HG02642 (cell line): ENCODE measurements around the gene ABTB2.

ENCODE experiments used
- ATAC-seq: cut with Tn5 transposase; IDR thresholded peaks from one replicate; pipeline ENCODE4 v1.9.1; 2021; ENCODE audit warnings: mild to moderate bottlenecking; ENCODE audit not compliant: unreplicated experiment, poor library complexity

ABTB2 gene

DNA sequence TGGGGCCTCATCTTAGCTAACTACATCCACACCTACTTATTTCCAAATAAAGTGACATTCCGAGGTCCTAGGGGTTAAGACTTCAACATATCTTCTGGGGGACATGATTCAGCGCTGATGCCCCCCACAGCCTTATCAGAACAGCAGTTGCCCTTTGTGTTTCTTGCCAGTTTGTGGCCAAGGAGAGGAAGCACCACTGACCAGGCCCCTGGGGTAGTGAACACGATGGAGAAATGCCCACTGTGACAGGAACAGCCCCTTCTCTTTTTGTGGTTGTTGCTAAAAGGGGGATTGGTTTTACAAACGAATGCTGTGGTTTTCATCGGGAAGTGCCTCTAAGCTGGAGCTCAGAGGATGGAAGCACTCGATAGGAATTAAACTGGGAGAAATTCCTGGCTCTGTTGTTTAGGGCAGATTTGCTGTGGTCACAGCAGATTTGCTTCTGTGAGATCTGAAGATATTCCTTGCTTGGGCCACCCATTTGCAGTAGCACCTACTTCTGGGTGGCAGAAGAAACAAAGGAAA, 88.8 kb downstream of the ABTB2 start:
- no peak for ATAC-seq

DNA sequence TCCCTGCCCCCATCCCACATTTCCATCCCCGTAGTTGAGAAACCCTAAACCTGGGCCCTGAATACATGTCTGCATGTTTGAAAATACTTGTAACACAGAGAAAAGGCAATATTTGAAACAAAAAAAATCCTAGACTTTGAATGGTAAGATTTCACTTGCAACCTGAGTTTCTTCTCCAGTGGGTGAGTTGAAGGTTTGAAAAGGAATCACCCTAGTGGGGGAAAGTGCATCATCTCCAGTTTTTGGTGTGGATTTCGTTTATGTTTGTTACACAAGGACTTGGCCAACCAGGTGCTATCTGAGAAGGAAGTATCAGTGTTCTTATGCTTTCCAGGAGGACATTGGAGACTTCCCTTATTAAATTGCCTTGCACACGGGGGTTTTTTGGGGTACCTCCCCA, 90.4 kb downstream of the ABTB2 start:
- no peak for ATAC-seq

DNA sequence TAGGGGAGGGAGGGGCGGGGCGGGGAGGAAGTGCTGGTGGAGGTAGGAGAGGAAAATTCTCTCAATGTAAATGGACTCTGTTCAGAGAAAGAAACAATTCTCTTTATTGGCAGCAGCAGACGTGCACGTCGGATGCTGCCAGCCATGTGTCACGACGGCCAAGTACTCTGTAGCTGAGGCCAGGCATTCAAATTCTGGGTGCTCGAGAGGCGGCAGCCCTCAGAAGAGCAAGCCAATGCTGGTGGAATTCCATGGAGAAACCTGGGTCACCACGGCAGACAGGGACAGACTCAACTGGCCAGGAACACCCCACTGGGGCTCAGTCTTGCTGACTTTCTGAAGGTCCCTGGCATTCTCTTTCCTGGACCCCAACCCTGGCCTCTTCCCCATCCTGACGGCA, 90.8 kb downstream of the ABTB2 start:
- no peak for ATAC-seq

DNA sequence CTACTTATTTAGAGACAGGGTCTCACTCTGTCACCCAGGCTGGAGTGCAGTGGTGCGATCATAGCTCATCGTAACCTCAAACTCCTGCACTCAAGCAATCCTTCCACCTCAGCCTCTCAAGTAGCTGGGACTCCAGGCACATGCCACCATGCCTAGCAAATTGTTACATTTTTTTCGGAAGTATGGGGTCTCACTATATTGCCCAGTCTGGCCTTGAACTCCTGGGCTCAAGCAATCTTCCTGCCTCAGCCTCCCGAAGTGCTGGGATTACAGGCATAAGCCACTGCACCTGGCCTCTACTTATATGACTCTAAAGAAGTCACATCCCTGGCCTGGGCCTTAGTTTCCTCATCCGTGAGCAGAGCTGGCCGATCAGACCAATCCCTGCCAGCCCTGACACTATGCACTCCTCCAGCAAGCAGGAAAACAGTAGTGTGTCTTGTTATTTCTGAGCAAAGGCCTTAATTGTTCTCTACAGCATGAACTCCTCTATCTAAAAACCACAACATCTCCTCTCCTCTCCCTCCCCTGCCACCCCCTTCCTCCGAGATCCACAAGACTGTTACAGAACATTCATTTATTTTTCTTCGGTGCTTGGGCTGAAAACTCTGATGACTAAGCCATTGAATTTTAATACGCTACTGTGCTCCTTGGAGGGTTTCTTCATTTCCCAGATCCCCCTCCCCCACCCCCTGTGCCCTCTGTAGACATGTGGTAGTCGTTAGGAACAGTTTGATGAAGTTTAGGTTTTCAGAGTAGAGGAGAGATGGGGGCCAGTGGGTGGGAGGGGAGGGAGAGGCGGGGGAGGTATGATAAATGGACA, 91.5 kb downstream of the ABTB2 start:
- no peak for ATAC-seq

DNA sequence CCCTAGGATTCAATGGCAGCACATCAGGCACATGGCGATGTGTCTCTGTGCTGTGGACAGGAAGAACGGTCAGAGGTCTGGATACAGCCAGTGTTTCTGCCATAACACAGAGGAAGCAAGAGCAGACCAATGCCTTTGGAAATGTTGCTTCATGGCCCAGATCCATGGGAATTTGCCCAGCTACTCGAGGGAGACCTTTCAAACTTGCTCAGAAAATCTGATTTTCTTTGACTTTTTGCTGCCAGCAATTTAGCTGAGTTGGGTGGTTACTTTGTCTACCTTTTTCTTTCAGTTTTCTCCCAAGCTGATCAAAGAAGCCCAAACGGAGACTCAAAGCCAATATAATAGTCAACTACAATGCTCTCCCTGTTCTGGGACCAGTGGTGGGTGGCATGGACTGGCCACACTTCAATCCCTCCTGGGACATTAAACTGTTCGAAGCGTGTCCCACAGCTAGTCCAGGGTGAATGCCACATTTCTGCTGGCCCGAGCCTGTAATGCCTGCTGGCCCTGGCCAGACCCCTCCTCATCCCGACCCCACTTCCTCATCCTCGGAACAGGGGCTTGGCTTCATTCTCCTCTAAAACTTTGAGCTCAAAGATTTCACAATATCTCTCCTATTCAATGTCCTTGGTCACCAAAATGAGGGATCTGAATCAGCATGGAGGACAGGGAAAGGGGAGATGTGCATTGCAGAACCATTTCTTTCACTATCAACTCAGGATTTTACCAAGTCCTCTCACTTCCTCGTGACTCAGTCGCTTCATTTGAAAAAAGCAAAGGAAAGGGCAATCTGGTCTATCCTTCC, 93.3 kb downstream of the ABTB2 start:
- ATAC-seq, result no peak

DNA sequence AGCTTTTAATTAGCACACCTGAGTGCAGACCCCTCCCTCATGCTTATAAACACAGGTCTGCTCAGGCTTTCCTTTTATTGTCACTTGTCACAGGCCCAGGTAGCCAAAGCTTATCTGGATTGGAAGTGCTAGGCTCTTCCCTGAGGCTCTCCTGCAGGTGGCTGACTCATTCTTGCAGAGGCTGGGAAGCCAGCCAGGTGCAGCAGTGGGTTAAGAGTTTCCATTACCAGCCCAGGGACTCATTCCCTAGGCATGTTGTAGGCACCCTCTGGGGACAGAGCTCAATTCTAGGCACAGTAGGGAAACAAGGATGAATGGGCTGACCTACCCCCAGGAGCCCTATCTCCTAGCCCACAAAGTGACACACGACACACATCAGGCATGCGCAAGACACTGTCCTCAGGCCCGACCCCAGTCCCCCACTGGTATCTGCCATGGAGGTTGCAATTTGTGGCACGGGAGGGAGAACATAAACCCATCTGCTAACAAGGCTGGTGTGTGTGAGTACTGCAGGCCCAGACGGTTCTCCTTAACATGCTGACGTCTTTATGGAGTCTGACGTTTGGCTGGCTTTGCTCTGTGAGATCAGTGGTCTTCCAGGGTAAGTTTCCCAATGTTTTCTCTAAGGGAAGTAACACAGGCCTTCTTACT, 94.2 kb downstream of the ABTB2 start:
- no peak for ATAC-seq

DNA sequence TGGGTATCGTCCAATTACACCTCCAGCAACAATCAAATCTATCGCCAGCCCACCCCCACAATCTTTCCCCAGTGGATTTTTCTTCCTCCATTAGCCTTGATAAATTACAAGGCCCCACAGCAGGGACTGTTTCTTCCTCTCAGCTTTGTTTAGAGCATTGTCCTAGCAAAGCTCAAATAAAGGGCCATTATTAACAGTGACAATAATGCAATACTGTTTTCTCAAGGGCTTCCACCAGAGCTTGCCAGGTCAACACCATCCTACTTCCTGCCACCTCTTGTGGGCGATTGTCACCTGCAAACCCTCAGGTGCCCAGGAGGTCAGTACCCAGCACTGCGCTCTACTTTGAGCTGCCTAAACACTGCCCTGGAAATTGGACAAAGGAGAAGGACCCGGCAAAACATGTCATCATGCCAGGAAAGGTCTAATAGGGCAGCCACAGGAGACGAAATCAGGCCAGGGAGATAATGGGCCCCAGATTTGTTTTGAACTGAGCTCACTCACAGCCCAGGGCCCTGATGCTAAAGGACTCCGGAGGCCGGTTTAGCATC, 95.2 kb downstream of the ABTB2 start:
- ATAC-seq, result no peak

DNA sequence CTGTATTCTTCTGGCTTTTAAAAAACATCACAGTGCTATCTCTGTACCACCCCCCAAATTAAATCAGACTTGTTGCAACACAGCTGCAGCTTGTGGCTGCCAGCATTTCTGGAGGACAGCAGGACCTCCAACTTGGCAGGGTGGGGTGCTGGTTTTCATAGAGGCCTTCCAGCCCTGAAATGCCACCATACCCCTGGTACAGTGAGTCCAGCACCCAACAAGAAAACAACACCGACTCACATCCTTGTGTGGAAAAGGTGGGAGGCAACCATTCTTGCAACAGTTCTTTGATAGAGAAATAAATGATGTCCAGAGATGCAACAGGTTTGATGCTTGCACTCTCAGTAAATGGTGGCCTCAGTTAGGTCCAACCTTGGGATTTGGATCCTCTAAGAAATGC, 96.0 kb downstream of the ABTB2 start:
- no peak for ATAC-seq

DNA sequence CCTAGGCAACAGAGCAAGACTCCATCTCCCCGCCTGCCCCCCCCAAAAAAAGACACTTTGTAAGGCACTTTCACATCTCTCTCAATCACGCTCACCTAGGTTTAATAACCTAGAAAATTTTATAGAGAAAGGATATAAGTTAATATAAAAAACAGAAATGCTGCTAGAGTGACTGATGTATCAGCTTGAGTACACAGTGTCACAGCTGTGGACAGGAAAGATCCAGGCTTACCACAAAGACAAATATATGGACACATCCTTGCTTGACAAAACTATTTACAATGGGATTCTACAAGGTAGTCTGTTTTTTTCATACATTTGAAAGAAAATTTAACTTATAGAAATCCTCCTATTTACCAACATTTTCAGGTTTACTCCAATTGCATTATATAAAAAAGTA, 96.7 kb downstream of the ABTB2 start:
- ATAC-seq, result no peak

DNA sequence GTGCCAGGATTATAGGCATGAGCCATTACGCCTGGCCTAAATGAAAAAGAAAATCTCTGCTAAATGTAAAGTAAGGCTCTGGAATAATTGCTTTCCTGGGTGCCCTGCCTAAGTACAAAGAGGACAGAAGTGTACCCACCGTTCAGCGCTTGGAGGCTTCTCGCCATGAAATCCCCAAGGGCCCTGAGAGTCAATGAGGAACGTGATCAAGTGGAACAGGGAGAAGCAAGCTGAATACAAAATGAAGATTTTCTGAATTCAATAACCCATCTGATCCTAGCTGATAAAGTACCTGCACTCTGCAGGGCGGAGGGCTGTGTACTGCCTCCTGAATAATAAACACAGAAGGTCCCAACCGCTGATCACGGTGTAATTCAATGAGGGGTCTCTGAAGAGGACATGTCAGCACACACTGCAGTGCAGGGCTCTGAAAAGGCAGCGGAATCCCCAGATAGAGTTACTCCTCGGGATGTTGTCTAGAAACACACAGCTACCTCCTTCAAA, 97.7 kb downstream of the ABTB2 start:
- ATAC-seq, result no peak

DNA sequence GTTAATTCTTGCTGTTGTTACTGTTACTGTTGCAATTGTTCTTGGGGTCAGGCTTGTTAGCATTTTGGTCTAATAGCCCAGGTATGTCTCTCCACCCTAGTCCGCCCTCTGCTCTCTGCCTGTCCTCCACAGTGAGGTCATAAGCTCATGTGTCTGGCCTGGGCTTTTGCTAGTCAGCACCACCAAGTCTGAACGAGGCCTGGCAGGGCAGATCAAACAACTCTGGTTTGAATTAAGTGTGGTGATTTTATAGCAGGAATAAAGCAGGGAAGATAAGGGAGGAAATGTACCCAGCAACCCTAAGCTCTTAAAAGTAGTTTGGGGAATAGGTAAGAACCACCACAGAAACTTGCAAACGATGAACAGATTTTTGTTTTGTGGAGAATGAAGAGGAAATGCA, 98.7 kb downstream of the ABTB2 start:
- ATAC-seq, result no peak

DNA sequence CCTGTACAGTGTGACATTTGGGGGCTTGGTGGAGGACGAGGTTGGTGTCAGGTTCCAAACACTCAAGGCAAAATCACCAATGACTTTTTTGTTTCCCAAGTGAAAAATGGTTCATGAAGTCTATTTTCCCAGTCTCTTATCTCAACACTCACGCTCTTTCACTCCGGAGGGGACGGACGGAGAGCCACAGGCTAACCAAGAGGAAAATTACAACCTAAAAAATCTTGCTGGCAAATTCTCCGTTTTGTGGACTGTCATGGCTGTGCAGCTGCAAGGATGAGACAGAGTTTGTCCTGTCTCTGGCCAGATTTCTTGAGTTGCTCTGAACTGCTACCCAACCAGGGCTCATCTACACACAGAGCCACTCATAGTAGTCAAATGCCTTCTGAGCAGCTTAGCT, 101.2 kb downstream of the ABTB2 start:
- no peak for ATAC-seq

DNA sequence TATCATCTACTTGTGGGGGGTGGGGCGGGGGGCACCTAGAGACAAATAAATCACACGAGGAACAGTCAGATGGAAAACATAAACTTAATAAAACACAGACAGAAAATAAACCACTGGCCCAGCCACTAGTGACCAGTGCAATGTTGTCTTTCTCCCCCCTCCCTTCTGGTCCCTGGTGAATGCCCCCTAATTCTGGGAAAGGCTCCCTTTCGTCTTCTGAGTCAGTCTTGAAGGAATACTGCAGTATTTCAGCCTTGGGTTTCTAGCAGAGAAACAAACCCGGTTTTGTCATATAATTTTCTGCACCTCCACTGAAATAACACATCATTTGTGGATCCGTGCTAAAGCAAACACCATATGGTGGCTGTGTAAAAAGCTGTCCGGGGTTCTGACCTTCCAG, 101.7 kb downstream of the ABTB2 start:
- ATAC-seq, result no peak

DNA sequence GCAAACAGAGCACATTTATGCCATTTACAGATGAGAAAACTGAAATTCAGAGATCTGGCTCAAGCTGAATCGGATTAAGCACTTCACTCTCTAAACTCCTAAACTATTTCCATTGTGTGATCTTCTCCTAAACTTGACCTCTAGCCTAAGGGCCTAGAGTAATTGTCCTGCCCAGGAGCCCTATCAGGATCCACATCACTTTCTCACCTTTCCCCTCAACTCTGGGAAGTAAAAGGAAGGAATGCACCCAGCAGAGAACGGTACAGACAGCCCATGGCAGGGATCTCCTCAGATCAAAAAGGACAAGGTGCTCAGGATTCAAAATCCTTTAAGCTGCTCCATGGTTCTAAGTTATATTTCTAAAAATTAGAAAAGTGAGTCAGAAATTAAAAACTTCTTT, 102.7 kb downstream of the ABTB2 start:
- ATAC-seq, result no peak

DNA sequence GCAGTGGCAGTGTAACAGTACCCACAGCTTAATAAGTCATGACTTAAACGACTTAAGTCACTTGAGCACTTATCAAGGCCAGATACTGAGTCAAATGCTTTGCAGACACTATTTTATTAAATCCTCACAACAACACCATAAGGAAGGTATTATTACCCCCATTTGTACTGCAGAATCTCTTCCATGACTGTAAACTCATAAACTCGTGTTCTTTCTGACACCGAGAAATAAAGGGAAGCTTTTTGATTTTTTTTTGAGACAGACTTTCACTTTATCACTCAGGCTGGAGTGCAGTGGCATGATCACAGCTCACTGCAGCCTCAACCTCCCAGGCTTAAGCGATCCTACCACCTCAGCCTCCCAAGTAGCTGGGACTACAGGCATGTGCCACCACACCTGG, 103.8 kb downstream of the ABTB2 start:
- no peak for ATAC-seq

DNA sequence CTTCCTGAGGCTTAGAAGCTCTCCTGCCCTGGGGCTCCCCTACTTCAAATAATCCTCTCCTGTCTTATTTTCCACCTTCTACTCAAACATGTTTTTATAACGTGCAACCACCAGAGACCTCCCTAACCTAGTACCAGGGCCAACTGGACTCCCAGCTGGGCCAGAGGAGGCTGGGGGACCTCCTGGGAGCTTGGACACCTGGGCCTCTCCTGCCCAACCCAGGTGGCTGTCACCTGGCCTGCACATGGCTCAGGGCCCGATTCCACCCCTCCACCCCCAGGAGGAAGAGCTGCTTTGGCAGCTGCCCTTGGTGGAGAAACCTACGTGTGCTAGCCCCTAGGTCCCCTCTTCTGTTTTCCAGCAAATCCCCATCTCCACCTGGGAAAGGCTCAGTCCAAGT, 105.2 kb downstream of the ABTB2 start:
- no peak for ATAC-seq

DNA sequence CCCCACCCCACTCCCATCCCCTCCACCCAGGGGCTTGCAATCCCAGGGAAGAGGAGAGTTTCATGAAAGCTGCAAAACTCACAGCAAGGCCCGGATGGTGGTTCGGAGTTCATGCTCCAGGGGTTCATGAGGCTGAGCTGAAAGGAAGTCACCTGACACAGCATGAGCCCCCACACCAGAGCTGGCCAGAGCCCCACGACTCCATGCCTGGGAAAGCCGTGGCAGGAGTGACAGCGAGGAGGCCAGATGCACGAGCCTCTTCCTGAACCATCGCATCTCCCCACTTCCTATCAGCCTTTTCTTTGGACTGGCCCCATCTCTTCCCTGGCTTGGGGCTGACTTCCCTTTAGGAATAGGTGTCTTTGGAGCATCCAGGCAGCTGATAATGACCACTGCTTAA, 105.8 kb downstream of the ABTB2 start:
- ATAC-seq, result no peak

DNA sequence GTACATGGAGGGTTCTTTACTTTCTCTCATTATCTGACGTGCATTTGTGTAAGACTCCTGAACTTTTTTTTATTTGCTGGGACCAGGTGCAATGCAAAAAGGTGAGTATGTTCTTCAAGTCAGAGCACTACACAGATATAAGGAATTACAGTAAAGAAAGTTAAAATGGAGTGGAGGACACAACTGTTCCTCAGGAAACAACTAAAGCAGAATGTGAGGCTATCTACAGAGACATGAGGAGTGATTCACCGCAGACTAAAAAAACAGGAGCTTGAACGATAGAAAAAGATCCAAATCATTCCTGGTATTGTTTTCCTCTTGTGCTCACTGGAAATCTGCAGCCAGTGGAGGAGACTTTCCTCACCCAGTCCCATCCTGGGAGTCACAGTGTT, 106.2 kb downstream of the ABTB2 start:
- no peak for ATAC-seq

DNA sequence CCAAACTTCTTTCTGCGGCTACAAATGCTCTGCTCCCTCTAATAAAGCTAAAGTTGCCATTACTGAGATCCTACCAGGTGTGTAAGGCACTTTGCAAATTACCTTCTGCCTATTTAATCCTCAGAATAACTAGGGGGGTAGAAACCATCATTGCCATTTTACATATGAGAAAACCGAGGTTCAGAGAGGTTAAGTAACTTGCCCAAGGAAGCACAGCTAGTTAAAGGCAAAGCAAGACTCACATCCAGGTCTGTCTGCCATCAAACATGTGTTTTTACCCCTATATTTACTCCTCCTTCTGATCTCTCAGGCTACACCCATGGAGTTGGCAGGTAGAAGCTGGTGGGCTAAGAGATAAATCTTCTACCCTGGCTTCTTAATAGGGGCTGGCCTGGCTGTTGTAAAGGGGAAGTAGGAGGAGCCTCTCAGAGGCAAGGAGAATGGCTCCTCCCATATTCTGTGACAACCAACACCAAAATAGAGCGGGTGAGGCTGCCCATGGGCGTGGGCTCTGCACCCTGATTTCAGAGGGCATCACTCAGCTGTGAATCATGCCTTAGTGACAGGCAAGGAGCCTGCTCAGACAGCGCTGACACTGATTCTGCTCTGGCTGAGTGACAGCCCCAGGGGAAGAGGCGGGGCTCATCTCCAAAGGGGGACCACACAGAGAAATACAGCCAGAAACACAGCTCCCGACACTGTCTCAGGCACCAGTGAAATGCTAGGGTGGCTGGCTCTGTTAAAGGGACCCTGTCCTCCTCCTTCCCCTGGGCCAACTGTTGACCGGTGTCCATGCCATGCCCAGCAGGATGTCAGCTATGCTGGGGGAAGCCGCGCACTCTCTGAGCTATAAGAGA, 106.8 kb downstream of the ABTB2 start:
- peak; percentile 88 for ATAC-seq

DNA sequence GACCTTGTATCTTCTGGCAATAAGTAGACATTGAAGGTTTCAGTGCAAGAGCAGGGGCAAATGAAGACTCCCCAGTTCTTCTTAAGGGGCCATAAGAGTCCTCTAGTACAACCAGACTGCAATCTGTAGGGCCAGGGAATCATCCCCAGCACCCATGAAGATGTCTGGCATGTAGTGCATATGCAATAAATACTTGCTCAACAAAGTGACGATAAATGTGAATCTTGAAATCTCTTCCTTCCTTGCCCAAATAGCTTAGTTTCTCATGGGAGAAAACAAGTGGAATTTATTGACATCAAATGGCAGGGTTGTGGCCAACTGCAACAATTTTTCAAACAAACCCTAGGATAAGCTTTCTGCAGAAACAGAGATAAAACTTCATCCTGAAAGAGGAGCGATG, 107.6 kb downstream of the ABTB2 start:
- ATAC-seq, result no peak
